CD4-positive, alpha-beta T cell treated with Interleukin-15 for 1 hour (primary cell): Measurements from ENCODE around the gene NUDT4B.
"Not testable (repeated sequence)": the region's sequence is repeated elsewhere in the genome, so short reads cannot be mapped to it uniquely, and the experiment has no call there.

ENCODE experiments used
- DNase-seq: peaks from one replicate; pipeline ENCODE4 v3.0.0-alpha.2; 2020

Gene NUDT4B

GRCh38 chr1:148748563-148749334 is at the start of gene NUDT4B:
Gene NUDT4B, plus strand, starts transcription at chr1:148748774. Its CDS starts 179 bp downstream, at chr1:148748953.
- DNase-seq: not testable (repeated sequence)

GRCh38 chr1:148699357-148699756 is 49.2 kb upstream of the NUDT4B start:
- DNase-seq: not testable (repeated sequence)

GRCh38 chr1:148702242-148702641 is 46.3 kb upstream of the NUDT4B start:
- not testable (repeated sequence) for DNase-seq

- DNase-seq: not testable (repeated sequence)
These were observed 44.5 kb upstream of the NUDT4B start for GRCh38 chr1:148703973-148704591.

- DNase-seq: not testable (repeated sequence)
These were observed 43.1 kb upstream of the NUDT4B start for GRCh38 chr1:148705316-148705948.

- not testable (repeated sequence) for DNase-seq
These were observed 39.7 kb upstream of the NUDT4B start for GRCh38 chr1:148708779-148709333.

GRCh38 chr1:148710772-148711523 is 37.6 kb upstream of the NUDT4B start:
- not testable (repeated sequence) for DNase-seq

GRCh38 chr1:148712353-148712752 is 36.2 kb upstream of the NUDT4B start:
- not testable (repeated sequence) for DNase-seq

GRCh38 chr1:148715518-148715917 is 33.1 kb upstream of the NUDT4B start:
- DNase-seq: not testable (repeated sequence)

GRCh38 chr1:148716966-148717520 is 31.5 kb upstream of the NUDT4B start:
- DNase-seq: not testable (repeated sequence)

GRCh38 chr1:148720918-148721317 is 27.7 kb upstream of the NUDT4B start:
- not testable (repeated sequence) for DNase-seq

- not testable (repeated sequence) for DNase-seq
These were observed 25.8 kb upstream of the NUDT4B start for GRCh38 chr1:148722758-148723157.

- not testable (repeated sequence) for DNase-seq
These were observed 25.1 kb upstream of the NUDT4B start for GRCh38 chr1:148723515-148723914.

GRCh38 chr1:148724872-148725271 is 23.7 kb upstream of the NUDT4B start:
- DNase-seq: not testable (repeated sequence)

- not testable (repeated sequence) for DNase-seq
These were observed 20.7 kb upstream of the NUDT4B start for GRCh38 chr1:148727862-148728261.

- not testable (repeated sequence) for DNase-seq
These were observed 19.4 kb upstream of the NUDT4B start for GRCh38 chr1:148729128-148729527.

- not testable (repeated sequence) for DNase-seq
These were observed 19.0 kb upstream of the NUDT4B start for GRCh38 chr1:148729541-148729940.

- not testable (repeated sequence) for DNase-seq
These were observed 16.3 kb upstream of the NUDT4B start for GRCh38 chr1:148732277-148732676.

- not testable (repeated sequence) for DNase-seq
These were observed 14.8 kb upstream of the NUDT4B start for GRCh38 chr1:148733585-148734310.

GRCh38 chr1:148734311-148734662 is 14.3 kb upstream of the NUDT4B start:
- not testable (repeated sequence) for DNase-seq

GRCh38 chr1:148735538-148735937 is 13.0 kb upstream of the NUDT4B start:
- DNase-seq: not testable (repeated sequence)
